ENCODE data around the gene EPX.

EPX gene

GRCh38 chr17:58186591-58186990 is 5.9 kb upstream of the EPX start:
- DNase-seq (ENCODE audit: low spot score): peak; percentile 33

GRCh38 chr17:58187063-58187462 is 5.5 kb upstream of the EPX start:
- peak; percentile 20 for DNase-seq (ENCODE audit: low spot score)

- DNase-seq (ENCODE audit: low spot score): no peak
These were observed 4.9 kb upstream of the EPX start for GRCh38 chr17:58187675-58188074.

DNA sequence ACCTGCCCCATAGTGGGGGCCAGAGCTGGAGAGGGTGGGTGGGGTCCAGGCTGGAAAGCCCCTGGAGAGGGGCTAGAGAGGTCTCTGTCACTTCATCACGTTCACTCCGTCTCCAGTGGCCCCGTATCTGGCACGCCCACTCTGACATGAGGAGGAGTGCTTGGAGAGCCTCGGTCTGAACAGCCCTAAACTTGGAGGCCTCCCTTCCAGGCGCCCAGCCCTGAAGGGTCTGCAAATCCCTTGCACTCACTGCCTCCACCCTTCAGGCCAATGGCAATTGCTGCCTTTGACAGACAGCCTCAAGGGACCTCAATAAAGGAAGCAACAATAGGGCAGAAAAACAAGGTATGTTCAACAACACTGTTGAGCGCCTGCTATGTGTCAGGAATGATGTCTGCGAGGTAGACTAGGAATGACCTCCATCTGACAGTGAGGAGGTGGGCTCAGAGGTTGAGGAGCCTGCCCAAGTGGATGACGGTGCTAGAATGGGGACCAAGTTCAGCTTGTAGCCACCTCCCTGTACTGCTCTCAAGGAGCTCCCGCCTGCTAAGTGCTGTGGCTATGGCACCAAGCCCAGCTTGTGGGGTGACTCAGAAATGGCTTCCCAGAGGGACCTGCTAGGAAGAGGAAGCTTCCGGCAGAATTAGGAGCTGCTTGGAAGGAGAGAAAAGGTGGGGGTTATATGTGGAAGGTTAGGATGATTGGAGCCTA is 2.9 kb upstream of the EPX start:
- DNase-seq (ENCODE audit: low spot score): no peak

- no peak for DNase-seq (ENCODE audit: low spot score)
These were observed 1.2 kb upstream of the EPX start for GRCh38 chr17:58191241-58191896.

GRCh38 chr17:58193641-58194255 is 1.2 kb downstream of the EPX start:
- peak; percentile 41 for DNase-seq (ENCODE audit: low spot score)

DNA sequence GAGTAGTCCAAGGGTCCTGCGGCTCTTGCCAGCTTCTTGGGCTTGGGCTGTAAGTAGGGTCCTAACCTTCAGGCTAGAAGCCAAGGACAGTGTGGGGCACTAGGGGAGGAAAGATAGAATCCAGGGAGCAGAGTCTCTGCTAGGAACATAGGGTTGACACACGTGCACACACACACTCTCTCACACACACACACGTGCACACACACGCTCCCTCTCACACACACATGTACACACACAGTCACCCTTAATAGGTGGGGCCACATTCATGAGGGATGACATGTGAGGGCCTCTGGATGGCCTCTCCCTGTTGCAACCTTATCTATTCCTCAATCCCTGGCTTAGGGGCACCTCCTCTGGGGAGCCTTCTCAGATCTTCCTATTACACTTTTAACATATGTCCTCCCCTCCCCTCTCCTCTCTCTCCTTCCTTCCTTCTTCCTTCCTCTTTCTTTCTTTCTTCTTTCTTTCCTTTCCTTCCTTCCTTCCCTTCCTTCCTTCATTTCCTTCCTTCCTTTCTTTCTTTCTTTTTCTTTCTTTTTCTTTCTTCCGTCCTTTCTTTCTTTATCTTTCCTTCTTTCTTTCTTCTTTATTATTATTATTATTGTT is 3.1 kb downstream of the EPX start:
- no peak for DNase-seq (ENCODE audit: low spot score)

DNA sequence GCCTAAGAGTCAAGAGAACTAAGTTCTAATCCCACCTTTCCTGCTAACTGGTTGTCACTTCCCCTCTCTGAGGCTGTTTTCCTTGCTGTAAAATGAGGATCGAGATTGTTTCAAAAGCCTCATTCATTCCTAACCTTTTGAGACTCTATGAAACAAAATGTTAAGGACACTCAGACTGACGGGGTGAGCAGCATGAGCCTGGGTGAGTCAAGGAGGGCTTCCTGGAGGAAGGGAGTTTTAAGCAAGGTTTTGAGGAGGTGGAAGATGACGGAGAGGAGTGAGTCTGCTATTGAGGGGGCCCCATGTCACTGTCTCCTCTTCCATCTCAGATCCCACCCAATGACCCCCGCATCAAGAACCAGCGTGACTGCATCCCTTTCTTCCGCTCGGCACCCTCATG is 4.1 kb downstream of the EPX start:
- no peak for DNase-seq (ENCODE audit: low spot score)

DNA sequence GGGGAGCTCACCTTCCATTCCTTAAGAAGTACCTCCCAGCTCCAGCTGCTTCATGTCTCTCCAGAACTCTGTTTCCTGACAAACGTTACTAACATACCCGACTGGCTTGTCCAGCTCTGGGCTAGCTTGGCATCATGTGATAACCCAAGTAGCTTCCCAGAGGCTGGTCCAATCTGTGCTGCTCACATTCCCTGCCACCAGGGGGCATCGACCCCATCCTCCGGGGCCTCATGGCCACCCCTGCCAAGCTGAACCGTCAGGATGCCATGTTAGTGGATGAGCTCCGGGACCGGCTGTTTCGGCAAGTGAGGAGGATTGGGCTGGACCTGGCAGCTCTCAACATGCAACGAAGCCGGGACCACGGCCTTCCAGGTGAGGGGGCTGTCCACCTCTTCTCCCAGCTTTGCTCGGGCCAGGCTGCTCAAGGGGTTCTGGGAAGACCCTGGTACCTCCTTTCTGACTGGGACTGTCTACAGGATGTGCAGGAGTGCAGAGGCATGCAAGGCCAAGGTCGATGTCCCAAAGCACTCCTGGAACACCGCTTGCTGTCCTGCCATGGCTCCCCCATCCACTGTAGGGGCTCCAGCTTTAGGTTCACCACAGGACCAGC is 7.6 kb downstream of the EPX start:
- peak; percentile 91 for DNase-seq (ENCODE audit: low spot score)

DNA sequence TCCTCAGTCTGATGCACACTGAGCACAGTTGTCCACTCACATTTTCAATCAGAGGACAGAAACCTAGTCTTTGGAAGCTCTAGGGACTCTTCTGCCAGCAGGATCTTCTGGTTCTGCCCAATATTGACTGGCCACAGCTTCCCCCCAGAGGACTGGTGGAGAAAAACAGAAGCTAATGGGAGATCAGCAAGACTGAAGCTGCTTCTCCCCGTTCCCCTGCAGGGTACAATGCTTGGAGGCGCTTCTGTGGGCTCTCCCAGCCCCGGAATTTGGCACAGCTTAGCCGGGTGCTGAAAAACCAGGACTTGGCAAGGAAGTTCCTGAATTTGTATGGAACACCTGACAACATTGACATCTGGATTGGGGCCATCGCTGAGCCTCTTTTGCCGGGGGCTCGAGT is 10.3 kb downstream of the EPX start:
- DNase-seq (ENCODE audit: low spot score): no peak

DNA sequence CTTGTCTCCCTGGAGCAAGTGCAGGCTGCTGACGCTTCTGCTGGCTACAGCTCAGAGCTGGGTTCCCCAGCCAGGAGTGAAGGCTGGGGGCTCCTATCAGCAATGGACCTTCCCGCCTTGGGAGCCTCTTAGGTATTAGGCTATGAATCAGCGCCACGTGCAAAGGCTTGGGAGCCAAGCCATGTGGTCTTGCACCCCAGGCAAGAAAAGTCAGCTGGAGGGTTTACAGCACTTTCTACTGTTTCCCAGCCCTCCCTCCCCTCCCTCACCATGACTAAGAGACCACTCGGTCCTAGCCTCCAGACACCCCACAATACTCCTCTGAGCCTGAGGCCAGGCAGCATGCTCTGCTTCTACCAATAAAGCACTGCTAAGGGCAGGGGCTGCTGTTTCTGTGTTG is 12.3 kb downstream of the EPX start:
- no peak for DNase-seq (ENCODE audit: low spot score)

DNA sequence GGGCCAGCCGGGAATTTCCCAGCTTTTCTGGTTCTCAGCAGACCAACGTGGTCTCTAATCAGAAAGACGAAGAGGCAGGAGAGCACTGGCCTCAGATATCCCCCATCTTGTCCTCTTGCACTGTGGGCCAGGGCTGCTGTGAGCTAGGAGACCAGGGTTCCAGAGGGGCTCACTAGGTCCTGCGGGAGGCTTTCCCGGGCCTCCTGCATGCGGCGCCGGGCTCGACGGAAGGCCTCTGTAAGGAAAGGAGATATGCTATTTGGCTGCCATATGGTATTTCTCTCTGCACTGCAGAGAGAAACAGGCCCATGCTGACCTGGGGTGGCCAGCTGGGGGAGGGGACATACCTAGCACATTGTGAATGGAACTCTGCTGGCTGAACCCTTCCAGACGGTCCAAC is 13.4 kb downstream of the EPX start:
- DNase-seq (ENCODE audit: low spot score): no peak

DNA sequence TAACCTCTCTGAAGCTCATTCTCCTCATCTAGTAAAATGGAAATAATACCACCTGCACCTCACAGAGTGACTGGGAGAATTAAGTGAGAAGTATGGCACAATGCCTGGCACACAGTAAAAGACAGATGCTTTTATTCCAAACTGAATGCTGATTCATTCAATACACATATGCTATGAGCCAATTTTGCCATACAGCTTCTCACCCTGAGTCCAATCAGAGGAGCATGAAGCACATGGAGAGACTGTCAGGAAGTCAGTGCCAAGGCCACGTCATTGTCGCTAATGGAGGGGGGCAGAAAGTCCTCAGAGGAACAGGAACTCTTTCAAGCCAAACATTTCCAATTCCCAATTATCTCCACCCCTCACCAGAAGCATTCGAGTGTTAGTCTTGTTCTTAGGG is 14.9 kb downstream of the EPX start:
- DNase-seq (ENCODE audit: low spot score): no peak

DNA sequence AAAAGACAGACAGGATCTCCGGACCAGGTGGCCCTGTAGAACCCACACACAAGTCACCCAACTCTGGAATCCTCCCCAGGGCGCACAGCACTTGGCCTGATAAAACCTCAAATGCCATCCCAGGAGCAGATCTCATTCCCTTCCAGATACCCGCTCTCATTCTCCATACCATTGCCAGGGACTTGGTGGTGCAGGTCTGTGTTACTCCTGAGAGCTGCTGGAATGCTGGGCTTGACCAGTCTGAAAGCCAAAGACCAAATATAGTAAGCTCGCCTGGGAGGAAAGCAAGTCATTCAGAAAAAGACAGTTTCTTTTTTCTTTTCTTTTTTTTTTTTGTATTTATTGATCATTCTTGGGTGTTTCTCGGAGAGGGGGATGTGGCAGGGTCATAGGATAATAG is 15.8 kb downstream of the EPX start:
- DNase-seq (ENCODE audit: low spot score): peak; percentile 16

DNA sequence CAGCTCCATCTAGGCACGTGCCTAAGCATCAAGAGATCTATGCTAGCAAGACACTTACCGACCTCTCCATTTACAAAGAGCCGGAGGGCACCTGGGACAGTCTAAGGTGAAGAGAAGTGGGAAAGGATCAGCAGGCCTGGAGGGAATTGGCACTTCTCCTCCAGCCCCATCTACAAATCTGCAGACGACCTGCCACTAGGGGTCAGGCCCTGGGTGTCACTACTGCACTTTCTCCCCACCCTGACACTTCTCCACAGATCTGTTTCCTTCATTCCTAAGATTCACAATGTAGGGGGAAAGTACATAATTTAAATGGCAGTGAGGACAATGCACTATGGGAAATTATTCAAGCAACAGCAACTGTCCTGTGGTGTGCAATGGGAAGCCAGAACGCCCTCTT is 18.4 kb downstream of the EPX start:
- DNase-seq (ENCODE audit: low spot score): peak; percentile 39

- no peak for DNase-seq (ENCODE audit: low spot score)
These were observed 23.2 kb downstream of the EPX start for GRCh38 chr17:58215685-58216084.

GRCh38 chr17:58217766-58218165 is 25.2 kb downstream of the EPX start:
- no peak for DNase-seq (ENCODE audit: low spot score)

GRCh38 chr17:58219007-58219788 is 26.7 kb downstream of the EPX start, which contains the start of gene MKS1:
TSS of gene MKS1 (minus strand) at chr17:58219255. CDS start at chr17:58219230, 25 bp downstream.
- peak; percentile 100 for DNase-seq (ENCODE audit: low spot score)

DNA sequence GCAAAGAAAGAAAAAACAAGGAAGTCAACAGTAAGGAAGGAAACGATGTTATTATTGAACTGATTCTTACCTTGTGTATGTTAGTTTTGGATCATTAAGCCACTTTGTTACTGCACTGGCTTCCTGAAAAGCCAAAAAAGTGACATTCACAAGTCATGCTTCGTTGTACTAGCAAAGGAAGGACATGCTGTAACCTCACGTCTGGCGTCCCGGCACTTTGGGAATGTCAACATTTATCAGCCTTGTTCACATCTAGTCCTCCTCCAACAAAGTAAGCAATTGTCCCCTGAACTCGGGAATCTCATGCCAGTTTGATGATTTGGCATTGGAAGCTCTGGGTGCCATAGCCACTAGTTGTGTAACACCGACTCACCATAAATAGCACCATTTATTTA is 27.3 kb downstream of the EPX start:
- DNase-seq (ENCODE audit: low spot score): no peak

- no peak for DNase-seq (ENCODE audit: low spot score)
These were observed 31.8 kb downstream of the EPX start for GRCh38 chr17:58224315-58224714.

DNA sequence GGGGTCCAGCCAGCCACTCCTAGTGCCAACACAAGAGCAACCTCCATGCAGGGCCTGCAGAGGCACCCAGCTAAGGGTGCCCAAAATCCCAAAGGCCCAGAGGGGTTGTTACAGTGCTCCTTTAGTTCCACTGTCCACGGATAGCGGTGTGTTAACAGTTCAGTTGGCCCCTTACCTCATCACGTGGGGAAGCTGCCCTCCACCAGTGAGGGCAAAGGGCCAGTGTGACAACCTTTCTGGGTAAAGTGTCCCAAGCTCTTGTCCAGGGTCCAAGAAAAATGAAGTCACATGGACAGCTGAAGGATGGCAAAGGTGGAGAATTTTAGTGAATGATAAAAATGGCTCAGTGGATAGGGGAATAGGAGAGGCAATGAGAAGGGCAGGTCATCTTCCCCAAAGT is 35.2 kb downstream of the EPX start:
- no peak for DNase-seq (ENCODE audit: low spot score)

- DNase-seq (ENCODE audit: low spot score): no peak
These were observed 36.2 kb downstream of the EPX start for GRCh38 chr17:58228679-58229078.

All from D341Med (cell line).